Stimulated activated CD4-positive, alpha-beta T cell treated with anti-CD3 and anti-CD28 coated beads, Interleukin-2, amount 100 ng/mL, for 4 hours (primary cell): Measurements from ENCODE around the gene HBA1.
"Not testable (repeated sequence)": the region's sequence is repeated elsewhere in the genome, so short reads cannot be mapped to it uniquely, and the experiment has no call there.

Source experiments
- DNase-seq: peaks from one replicate; pipeline ENCODE4 v3.0.0-alpha.2; 2020; ENCODE audit warnings: low read depth

The HBA1 gene

GRCh38 chr16:176477-177382 is at the start of gene HBA1:
HBA1 (plus strand) TSS chr16:176680; CDS start chr16:176717, 37 bp downstream.
- not testable (repeated sequence) for DNase-seq

DNA sequence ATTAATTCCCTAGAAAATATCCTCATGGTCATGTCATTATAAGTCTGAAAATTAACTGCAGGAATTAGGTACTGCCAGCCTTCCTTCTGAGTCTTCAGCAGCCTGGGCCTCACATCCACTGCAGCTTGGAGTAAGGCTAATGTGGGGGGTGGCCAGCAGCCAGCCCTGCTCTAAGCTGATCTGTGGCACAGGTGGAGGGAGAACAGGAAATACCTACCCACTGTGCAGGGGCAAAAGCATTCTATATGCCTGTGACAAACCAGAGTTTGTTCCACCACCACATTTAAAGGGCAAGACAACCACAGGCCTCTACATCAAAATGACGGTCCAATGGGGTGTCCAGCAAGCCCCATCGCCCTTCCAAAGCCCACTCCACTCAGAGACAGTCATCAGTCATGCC is 47.4 kb upstream of the HBA1 start:
- DNase-seq, result no peak

GRCh38 chr16:130533-131173 is 45.8 kb upstream of the HBA1 start:
- DNase-seq, result no peak

DNA sequence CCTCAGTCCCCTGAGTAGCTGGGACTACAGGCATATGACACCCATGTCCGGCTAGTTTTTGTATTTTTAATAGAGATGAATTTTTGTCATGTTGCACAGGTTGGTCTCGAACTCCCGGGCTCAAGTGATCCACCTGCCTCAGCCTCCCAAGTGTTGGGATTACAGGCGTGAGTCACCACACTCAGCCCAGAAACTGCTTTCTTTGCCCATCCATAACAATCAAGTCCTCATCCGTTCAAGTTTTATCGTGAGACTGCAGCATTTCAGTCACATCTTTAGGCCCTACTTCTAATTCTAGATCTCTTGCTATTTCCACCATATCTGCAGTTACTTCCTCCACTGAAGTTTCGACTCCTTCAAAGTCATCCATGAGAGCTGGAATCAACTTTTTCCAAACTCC is 44.4 kb upstream of the HBA1 start:
- no peak for DNase-seq

DNA sequence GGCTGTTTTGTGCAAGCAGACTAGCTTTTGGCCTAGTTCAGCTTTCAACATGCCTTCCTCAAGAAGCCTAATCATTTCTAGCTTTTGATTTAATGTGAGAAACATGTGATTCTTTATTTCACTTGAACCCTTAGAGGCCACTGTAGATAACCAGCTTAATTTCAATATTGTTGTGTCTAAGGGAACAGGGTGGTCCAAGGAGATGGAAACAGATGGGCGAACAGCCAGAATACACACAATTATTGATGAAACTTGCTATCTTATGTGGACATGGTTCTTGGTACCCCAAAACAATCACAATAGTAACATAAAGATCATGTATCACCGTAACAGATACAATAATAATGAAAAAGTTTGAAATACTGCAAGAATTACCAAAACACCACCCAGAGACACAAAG is 42.8 kb upstream of the HBA1 start:
- no peak for DNase-seq

- peak; percentile 12 for DNase-seq
Measured at GRCh38 chr16:138049-138417, 38.4 kb upstream of the HBA1 start.

GRCh38 chr16:140175-140857 is 36.2 kb upstream of the HBA1 start:
- no peak for DNase-seq

DNA sequence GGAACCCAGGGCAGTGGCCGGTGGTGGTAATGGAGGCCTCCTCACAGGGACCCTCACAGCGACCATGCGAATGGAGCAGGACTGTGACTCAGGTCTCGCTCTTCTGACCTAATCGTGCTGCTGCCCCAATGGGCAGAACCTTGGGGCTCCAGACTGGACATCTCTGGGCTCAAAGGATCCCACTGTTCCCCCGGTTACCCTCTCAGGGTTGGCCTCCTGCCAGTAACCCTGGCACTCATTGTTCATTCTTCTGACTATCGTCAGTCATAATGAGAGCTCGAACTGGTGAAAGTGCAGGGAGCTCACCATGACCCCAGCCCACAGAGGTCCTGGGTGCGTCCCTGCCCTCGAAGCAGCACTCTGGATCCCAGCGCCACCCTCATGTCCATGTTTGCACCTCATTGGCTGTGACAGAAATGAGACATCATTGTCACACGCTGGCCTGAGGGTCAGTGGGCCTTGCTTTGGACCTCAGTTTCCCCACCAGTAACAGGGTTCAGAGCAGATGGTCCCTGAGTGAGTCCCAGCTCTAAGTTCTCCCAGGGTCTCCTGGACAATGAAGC is 34.0 kb upstream of the HBA1 start:
- DNase-seq, result no peak

DNA sequence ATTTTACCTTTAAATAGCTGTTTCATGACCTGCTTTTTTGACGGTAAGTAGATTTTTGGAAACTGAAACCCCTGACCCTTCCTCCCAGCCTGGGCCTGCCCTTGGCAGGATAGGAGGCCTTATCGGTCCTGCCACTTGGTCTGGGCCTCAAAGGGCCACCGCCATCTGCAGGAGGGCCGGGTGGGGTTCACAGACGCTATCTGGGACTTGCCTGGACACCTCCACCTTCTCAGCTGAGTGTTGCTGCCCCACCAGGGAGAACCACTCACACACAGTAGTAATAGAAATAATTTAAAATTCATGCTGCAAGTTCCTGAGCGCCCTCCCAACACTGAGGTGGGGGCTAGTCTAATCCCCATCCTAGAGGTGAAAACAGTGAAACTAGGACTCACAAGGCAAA is 33.4 kb upstream of the HBA1 start:
- no peak for DNase-seq

- no peak for DNase-seq
Measured at GRCh38 chr16:143456-143855, 33.0 kb upstream of the HBA1 start.

DNA sequence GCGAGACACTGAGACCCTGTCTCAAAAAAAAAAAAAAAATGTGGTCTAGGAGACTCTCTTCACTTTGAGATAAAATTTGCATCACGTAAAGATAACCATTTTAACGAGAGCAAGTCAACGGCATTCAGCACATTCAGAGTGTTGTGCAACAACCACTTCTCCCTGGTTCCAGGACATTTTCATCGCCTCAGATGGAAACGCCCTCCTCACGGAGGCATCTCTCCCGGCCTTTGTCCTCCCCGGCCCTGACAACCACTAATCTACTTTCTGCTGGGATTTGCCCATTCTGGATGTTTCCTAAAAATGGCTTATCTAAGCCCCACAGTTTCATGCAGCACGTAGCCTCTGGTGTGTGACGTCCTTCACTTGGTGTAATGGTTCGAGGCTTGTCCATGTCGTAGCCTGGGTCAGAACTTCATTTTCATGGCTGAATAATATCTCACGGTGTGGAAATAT is 31.7 kb upstream of the HBA1 start:
- no peak for DNase-seq

DNA sequence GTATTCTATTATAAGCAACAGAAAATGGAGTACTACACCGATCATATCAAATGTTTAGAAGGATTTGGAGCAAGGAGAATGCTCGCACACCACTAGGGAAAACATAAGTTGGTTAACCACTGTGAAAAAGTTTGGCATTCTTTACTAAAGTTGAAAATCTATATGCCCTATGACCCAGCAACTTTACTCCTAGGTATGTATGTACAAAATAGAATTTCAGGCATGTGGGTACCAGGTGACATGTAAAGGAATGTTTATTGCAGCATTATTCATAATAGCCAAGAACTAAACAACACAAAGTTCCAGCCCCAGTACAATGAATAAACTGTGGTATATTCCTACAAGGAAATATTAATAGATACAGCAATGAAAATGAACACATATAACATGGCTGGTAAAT is 29.8 kb upstream of the HBA1 start:
- DNase-seq, result no peak

GRCh38 chr16:149024-149660 is 27.3 kb upstream of the HBA1 start:
- DNase-seq, result no peak

DNA sequence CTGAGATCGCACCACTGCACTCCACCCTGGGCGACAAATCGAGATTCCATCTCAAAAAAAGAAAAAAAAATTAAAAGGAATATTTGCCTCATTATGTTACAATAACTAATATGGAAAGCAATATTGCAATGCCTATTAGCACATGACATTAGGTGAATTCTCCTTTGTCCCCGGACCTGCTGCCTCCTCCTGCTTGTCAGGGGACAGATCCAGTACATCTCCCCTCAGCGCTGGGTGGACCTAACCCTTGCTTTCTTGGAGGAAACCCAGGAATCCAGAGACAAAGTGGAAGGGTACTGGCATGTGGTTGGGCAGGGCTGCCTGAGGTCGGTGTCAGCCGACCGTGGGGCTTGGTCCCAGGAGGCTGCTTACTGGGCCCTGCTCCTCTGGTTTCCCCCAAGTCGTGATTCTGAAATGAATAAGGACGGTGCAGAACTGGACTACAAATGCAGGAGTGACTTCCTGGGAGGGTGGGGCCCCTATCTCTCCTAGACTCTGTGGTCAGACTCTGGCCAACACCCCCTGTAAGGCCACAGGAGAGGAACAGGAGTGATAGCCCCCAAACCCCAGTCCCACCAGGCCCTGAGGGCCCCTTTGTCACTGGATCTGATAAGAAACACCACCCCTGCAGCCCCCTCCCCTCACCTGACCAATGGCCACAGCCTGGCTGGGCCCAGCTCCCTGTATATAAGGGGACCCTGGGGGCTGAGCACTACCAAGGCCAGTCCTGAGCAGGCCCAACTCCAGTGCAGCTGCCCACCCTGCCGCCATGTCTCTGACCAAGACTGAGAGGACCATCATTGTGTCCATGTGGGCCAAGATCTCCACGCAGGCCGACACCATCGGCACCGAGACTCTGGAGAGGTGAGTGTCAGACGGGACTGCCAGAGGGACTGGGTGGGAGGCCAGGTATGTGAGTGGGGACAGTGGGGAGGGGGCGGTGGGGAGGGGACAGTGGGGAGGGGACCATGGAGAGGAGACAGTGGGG is 24.0 kb upstream of the HBA1 start, which contains the start of gene HBZ:
Gene HBZ, plus strand, starts transcription at position 504 of the 988 bp plus-strand sequence. Its CDS starts 266 bp downstream, at position 770.
- no peak for DNase-seq

DNA sequence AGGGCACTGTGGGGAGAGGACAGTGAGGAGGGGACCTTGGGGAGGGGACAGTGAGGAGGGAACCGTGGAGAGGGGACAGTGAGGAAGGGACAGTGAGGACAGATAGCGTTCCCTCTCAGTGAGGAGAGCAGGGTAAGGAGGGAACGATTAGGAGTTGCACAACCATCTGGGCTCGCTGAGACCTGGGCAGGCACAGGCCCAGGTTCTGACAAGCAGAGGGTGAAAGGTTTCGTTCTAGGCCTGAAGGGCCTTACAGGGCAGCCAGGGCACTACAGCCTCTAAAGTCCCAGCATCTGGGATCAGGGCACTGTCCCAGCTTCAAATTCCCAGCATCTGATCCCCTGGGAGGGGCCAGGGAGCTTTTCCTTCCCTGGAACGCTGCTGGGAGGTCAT is 23.4 kb upstream of the HBA1 start:
- not testable (repeated sequence) for DNase-seq

DNA sequence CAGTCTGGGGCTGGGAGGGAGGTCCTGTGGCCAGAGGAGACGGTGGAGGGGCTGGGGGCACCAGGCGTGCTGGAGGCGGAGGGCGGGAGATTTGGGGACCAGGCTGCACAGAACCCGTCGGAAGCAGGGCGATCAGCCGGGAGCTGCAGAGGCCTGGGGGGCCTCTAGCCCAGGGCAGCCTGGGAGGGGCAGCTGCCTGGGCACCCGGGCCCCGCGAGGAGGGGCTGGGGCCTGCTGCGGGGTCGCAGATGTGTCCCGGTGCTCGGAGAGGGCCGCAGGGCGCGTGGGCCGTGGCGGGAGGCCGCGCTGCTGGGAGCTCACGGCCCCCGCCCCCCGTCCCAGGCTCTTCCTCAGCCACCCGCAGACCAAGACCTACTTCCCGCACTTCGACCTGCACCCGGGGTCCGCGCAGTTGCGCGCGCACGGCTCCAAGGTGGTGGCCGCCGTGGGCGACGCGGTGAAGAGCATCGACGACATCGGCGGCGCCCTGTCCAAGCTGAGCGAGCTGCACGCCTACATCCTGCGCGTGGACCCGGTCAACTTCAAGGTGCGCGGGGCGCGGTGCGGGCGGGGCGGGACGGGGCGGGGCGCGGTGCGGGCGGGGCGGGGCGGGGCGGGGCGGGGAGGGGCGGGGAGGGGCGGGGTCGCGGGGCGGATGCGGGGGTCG is 22.8 kb upstream of the HBA1 start:
- DNase-seq, result not testable (repeated sequence)

- DNase-seq, result no peak
Measured at GRCh38 chr16:154217-155030, 22.1 kb upstream of the HBA1 start.

DNA sequence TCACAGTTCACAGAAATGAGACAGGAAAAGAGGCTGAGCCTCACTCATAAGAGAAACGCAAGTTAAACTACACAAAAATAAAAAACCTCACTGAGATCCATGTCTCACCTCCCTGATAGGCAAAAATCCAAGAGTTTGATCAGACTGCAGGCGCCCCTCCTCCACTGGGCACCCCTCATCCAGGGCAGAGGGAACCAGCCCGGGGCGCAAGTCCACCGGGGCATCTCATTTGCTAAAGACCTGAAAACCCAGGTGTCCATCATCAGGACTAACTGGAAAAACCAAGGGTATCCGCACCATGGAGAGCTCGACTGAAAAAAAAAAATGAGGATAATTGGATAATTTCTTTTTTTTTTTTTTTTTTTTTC is 21.5 kb upstream of the HBA1 start:
- DNase-seq, result no peak

DNA sequence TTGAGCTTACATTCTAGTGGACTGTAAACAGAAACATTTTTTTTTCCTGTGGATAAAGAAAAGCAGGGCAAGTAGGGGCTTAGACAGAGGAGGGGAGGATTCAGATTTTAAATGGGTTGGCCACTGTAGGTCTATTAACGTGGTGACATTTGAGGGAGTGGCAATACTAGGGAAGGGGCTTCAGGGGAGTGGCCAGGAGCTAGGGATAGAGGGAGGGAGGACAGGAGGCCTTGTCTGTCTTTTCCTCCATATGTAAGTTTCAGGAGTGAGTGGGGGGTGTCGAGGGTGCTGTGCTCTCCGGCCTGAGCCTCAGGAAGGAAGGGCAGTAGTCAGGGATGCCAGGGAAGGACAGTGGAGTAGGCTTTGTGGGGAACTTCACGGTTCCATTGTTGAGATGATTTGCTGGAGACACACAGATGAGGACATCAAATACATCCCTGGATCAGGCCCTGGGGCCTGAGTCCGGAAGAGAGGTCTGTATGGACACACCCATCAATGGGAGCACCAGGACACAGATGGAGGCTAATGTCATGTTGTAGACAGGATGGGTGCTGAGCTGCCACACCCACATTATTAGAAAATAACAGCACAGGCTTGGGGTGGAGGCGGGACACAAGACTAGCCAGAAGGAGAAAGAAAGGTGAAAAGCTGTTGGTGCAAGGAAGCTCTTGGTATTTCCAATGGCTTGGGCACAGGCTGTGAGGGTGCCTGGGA is 17.2 kb upstream of the HBA1 start:
- no peak for DNase-seq
